GM23338 (cell line): ENCODE measurements around the gene GRM3. TPM values are rescaled to one million over a fixed set of nuclear protein-coding genes. Genes with fewer than 3 reads are reported as not detected.

ENCODE experiments used
- ATAC-seq: fragments of 200-7000 bp; cut with Tn5 transposase; 3 replicates; pipeline ENCODE4 v1.9.1; 2020
- DNase-seq: peaks from one replicate; pipeline ENCODE4 v3.0.0-alpha.2; 2015; ENCODE audit warnings: low spot score
- H2AFZ ChIP-seq: fragments of 200-600 bp; sonication (generic); 2 replicates; pipeline ENCODE4 v1.8.0; 2016; ENCODE audit warnings: antibody characterized with exemption, mild to moderate bottlenecking, moderate library complexity
- H3F3A ChIP-seq: fragments of 200-600 bp; sonication (generic); replicated peaks from 2 replicates; pipeline ENCODE4 v1.8.0; 2017; ENCODE audit warnings: antibody characterized with exemption, mixed run types, low read depth
- H3K27ac ChIP-seq: fragments of 200-600 bp; sonication (generic); 2 replicates; pipeline ENCODE4 v1.6.1; 2016; ENCODE audit warnings: low read depth
- H3K27me3 ChIP-seq: fragments of 200-600 bp; sonication (generic); 2 replicates; pipeline ENCODE4 v1.8.0; 2016; ENCODE audit warnings: mild to moderate bottlenecking, mixed run types, moderate library complexity; ENCODE audit not compliant: insufficient read depth
- H3K36me3 ChIP-seq: fragments of 200-600 bp; sonication (generic); 2 replicates; pipeline ENCODE4 v1.8.0; 2016; ENCODE audit warnings: mild to moderate bottlenecking; ENCODE audit not compliant: insufficient read depth
- H3K4me1 ChIP-seq: fragments of 200-600 bp; sonication (generic); 2 replicates; pipeline ENCODE4 v1.8.0; 2016; ENCODE audit warnings: mild to moderate bottlenecking, moderate library complexity; ENCODE audit not compliant: insufficient read depth
- H3K4me2 ChIP-seq: fragments of 200-600 bp; sonication (generic); 2 replicates; pipeline ENCODE4 v1.7.1; 2017; ENCODE audit warnings: mixed run types
- H3K4me3 ChIP-seq: fragments of 200-600 bp; sonication (generic); 2 replicates; pipeline ENCODE4 v1.6.1; 2016; ENCODE audit warnings: mixed run types
- H3K79me2 ChIP-seq: fragments of 200-600 bp; sonication (generic); replicated peaks from 2 replicates; pipeline ENCODE4 v1.8.0; 2017; ENCODE audit warnings: mild to moderate bottlenecking; ENCODE audit not compliant: insufficient read depth
- H3K9me2 ChIP-seq: fragments of 200-600 bp; sonication (generic); 2 replicates; pipeline ENCODE4 v1.8.0; 2017; ENCODE audit not compliant: insufficient read depth
- H4K20me1 ChIP-seq: fragments of 200-600 bp; sonication (generic); replicated peaks from 2 replicates; pipeline ENCODE4 v1.8.0; 2017; ENCODE audit warnings: mild to moderate bottlenecking; ENCODE audit not compliant: insufficient read depth
- H3K27ac Mint-ChIP-seq: 2 replicates; pipeline ENCODE4 v1.8.0; 2020; ENCODE audit warnings: inconsistent platforms, mild to moderate bottlenecking, moderate library complexity, mixed read lengths
- H3K27me3 Mint-ChIP-seq: 3 replicates; pipeline ENCODE4 v1.8.0; 2022; ENCODE audit warnings: low read depth, mild to moderate bottlenecking, moderate library complexity, mixed read lengths, inconsistent platforms; ENCODE audit not compliant: insufficient read depth, poor library complexity
- H3K36me3 Mint-ChIP-seq: 3 replicates; pipeline ENCODE4 v1.8.0; 2021; ENCODE audit warnings: low read depth, mild to moderate bottlenecking, inconsistent platforms, moderate library complexity, mixed read lengths
- H3K4me1 Mint-ChIP-seq: 3 replicates; pipeline ENCODE4 v1.8.0; 2020; ENCODE audit warnings: mild to moderate bottlenecking, inconsistent platforms, mixed read lengths
- H3K4me3 Mint-ChIP-seq: 3 replicates; pipeline ENCODE4 v1.8.0; 2021; ENCODE audit warnings: moderate library complexity, mild to moderate bottlenecking, inconsistent platforms, mixed read lengths
- H3K9me3 Mint-ChIP-seq: 3 replicates; pipeline ENCODE4 v1.8.0; 2020; ENCODE audit warnings: moderate library complexity, mild to moderate bottlenecking, inconsistent platforms, mixed read lengths
- CREB1 ChIP-seq: fragments of 250-450 bp; sonication (Bioruptor Pico); IDR thresholded peaks from 2 replicates; pipeline ENCODE4 v1.5.0; 2020; ENCODE audit warnings: low read depth, mild to moderate bottlenecking, moderate library complexity
- ETS1 ChIP-seq: IDR thresholded peaks from 2 replicates; pipeline ENCODE4 v1.6.1; 2016; ENCODE audit warnings: antibody characterized with exemption
- EZH2 ChIP-seq: fragments of 200-600 bp; sonication (generic); IDR thresholded peaks from one replicate; pipeline ENCODE4 v1.8.0; 2017; ENCODE audit warnings: antibody characterized with exemption, mild to moderate bottlenecking, low read depth; ENCODE audit not compliant: unreplicated experiment
- EZH2phosphoT487 ChIP-seq: fragments of 200-600 bp; sonication (generic); IDR thresholded peaks from one replicate; pipeline ENCODE4 v1.8.1; 2018; ENCODE audit warnings: antibody characterized with exemption; ENCODE audit not compliant: unreplicated experiment
- JUNB ChIP-seq: IDR thresholded peaks from one replicate; pipeline ENCODE4 v1.6.1; 2016; ENCODE audit warnings: antibody characterized with exemption; ENCODE audit not compliant: unreplicated experiment
- NANOG ChIP-seq: IDR thresholded peaks from 2 replicates; pipeline ENCODE4 v1.6.1; 2016; ENCODE audit warnings: antibody characterized with exemption, borderline replicate concordance
- POLR2AphosphoS5 ChIP-seq: IDR thresholded peaks from 2 replicates; pipeline ENCODE4 v1.6.1; 2016; ENCODE audit warnings: antibody characterized with exemption, low read depth
- STAT1 ChIP-seq: IDR thresholded peaks from one replicate; pipeline ENCODE4 v1.6.1; 2016; ENCODE audit warnings: antibody characterized with exemption; ENCODE audit not compliant: unreplicated experiment
- ZNF114 ChIP-seq: fragments of 250-450 bp; sonication (Bioruptor Pico); IDR thresholded peaks from 2 replicates; pipeline ENCODE4 v1.5.0; 2020; ENCODE audit warnings: mild to moderate bottlenecking, moderate library complexity
- ZNF331 ChIP-seq: fragments of 250-450 bp; sonication (Bioruptor Pico); IDR thresholded peaks from 2 replicates; pipeline ENCODE4 v1.5.0; 2020; ENCODE audit warnings: low read depth, mild to moderate bottlenecking, moderate library complexity
- ZNF462 ChIP-seq: fragments of 250-450 bp; sonication (Bioruptor Pico); IDR thresholded peaks from 2 replicates; pipeline ENCODE4 v1.5.0; 2020; ENCODE audit warnings: mild to moderate bottlenecking, moderate library complexity
- polyA plus RNA-seq: library from polyadenylated mRNA; unstranded; fragments of >200 nt; fragmentation: Nextera tagmentation; extraction: Ambion mirVana; gene quantifications from 2 replicates; pipeline ENCODE4 v1.2.1, GENCODE V29; 2016
- total RNA-seq: library from RNA; depleted of rRNA; stranded (reverse); fragments of >200 nt; shearing (Covaris generic); gene quantifications from 2 replicates; pipeline ENCODE4 v1.2.3, GENCODE V29; 2014
- TF ChIP-seq, protein P1 (sequence below): IDR thresholded peaks from one replicate; pipeline ENCODE4 v1.6.1; 2018; ENCODE audit warnings: antibody characterized with exemption; ENCODE audit not compliant: unreplicated experiment
- TF ChIP-seq, protein P2 (sequence below), 2 experiments: fragments of 200-600 bp in 1 of 2; sonication (generic) in 1 of 2; conservative IDR thresholded peaks; 2 replicates each; pipeline versions ENCODE4 v1.5.1 to v1.6.1; 2016 to 2017; ENCODE audit warnings: antibody characterized with exemption in 2 of 2, low read depth in 2 of 2, mild to moderate bottlenecking in 2 of 2, moderate library complexity in 1 of 2

Gene GRM3
- total and polyA plus RNA-seq, 2 experiments from 2014 or later: 0.79 to 1.9 TPM

DNA sequence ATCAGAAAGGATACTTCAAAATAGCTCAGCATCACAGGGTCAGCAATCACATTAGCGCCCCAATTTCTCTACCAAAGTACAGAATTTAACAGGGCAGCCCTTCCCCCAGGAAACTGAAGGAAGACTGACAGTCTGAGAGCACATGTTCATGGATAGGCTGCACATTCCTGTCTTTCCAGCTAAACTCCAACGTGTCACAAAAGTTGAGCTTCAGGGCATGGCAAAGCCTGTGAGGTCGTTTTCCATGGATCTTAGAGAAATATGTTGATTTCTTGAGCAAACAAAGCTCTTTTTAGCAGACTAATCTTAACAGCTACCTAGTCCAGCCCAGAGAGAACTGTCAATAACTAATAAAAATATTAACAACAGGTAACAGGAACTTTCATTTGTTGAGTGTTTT is 207.9 kb downstream of the GRM3 start:
- Histone ChIP-seq H3K4me3 (no peak overlapping the region), H3K27me3 (no peaks in the 10 kb centered on the region), H3K4me2 (no peak overlapping the region), H3K9me2 (no peaks in the 10 kb centered on the region; the same call in 1 of the 2 replicates), H3K4me1 (peaks cover 12% of the 10 kb centered on the region), H3F3A (no peaks in the 10 kb centered on the region), H4K20me1 (no peaks in the 10 kb centered on the region), H3K36me3 (no peaks in the 10 kb centered on the region), H3K79me2 (no peaks in the 10 kb centered on the region), H2AFZ (no peak overlapping the region), H3K27ac (no peak overlapping the region)
- Mint-ChIP-seq H3K27me3 (peaks cover 3% of the 10 kb centered on the region), H3K27ac (peak overlapping the region; percentile 9; the same call in 1 of the 2 replicates), H3K36me3 (no peaks in the 10 kb centered on the region), H3K4me3 (no peak overlapping the region), H3K9me3 (no peaks in the 10 kb centered on the region), H3K4me1 (peaks cover 12% of the 10 kb centered on the region; the same call in 2 of the 3 replicates)
- ATAC-seq (peak; percentile 25; the same call in 1 of the 3 replicates), DNase-seq (peak; percentile 16)
- TF ChIP-seq EZH2phosphoT487 (no peak), NANOG (no peak), ZNF114 (CRISPR knock-in tag) (no peak), CREB1 (CRISPR knock-in tag) (no peak), ETS1 (no peak), ZNF462 (CRISPR knock-in tag) (no peak), POLR2AphosphoS5 (no peak), ZNF331 (CRISPR knock-in tag) (no peak), STAT1 (no peak), EZH2 (no peak), JUNB (no peak)
- TF ChIP-seq, protein P1, sequence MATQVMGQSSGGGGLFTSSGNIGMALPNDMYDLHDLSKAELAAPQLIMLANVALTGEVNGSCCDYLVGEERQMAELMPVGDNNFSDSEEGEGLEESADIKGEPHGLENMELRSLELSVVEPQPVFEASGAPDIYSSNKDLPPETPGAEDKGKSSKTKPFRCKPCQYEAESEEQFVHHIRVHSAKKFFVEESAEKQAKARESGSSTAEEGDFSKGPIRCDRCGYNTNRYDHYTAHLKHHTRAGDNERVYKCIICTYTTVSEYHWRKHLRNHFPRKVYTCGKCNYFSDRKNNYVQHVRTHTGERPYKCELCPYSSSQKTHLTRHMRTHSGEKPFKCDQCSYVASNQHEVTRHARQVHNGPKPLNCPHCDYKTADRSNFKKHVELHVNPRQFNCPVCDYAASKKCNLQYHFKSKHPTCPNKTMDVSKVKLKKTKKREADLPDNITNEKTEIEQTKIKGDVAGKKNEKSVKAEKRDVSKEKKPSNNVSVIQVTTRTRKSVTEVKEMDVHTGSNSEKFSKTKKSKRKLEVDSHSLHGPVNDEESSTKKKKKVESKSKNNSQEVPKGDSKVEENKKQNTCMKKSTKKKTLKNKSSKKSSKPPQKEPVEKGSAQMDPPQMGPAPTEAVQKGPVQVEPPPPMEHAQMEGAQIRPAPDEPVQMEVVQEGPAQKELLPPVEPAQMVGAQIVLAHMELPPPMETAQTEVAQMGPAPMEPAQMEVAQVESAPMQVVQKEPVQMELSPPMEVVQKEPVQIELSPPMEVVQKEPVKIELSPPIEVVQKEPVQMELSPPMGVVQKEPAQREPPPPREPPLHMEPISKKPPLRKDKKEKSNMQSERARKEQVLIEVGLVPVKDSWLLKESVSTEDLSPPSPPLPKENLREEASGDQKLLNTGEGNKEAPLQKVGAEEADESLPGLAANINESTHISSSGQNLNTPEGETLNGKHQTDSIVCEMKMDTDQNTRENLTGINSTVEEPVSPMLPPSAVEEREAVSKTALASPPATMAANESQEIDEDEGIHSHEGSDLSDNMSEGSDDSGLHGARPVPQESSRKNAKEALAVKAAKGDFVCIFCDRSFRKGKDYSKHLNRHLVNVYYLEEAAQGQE: no peak
- TF ChIP-seq, protein P2, sequence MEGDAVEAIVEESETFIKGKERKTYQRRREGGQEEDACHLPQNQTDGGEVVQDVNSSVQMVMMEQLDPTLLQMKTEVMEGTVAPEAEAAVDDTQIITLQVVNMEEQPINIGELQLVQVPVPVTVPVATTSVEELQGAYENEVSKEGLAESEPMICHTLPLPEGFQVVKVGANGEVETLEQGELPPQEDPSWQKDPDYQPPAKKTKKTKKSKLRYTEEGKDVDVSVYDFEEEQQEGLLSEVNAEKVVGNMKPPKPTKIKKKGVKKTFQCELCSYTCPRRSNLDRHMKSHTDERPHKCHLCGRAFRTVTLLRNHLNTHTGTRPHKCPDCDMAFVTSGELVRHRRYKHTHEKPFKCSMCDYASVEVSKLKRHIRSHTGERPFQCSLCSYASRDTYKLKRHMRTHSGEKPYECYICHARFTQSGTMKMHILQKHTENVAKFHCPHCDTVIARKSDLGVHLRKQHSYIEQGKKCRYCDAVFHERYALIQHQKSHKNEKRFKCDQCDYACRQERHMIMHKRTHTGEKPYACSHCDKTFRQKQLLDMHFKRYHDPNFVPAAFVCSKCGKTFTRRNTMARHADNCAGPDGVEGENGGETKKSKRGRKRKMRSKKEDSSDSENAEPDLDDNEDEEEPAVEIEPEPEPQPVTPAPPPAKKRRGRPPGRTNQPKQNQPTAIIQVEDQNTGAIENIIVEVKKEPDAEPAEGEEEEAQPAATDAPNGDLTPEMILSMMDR (conservative IDR thresholded peaks at IDR 0.05; ENCODE audit: low read depth in 2 of 2): no peak
